GM12878 (cell line): ENCODE data around the gene CHSY3. TPM values are rescaled to one million over a fixed set of nuclear protein-coding genes. Genes with fewer than 3 reads are reported as not detected.

ENCODE experiments used
- ATAC-seq: fragments of 200-7000 bp; cut with Tn5 transposase; 3 replicates; pipeline ENCODE4 v1.9.1; 2020; ENCODE audit warnings: mild to moderate bottlenecking, moderate library complexity
- BruUV-seq: library from RNA; stranded (reverse); fragments of 400-500 nt; replicated peaks from 2 replicates; lab custom pipeline; 2021; lab: Mats Ljungman, UMichigan
- CTCF ChIA-PET: fragments of 300-600 bp; sonication (Branson Sonifier 250); formaldehyde crosslinking; extraction: SDS; loops from one replicate; lab custom pipeline; 2021; ENCODE audit warnings: inconsistent platforms; lab: Yijun Ruan, JAX
- POLR2A ChIA-PET: fragments of 350-600 bp; formaldehyde crosslinking; extraction: SDS; loops from one replicate; lab custom pipeline; 2021; ENCODE audit warnings: inconsistent platforms; lab: Charles Lee
- RAD21 ChIA-PET: fragments of 300-600 bp; sonication (Branson Sonifier 250); formaldehyde crosslinking; loops from one replicate; lab custom pipeline; 2023; ENCODE audit warnings: antibody characterized with exemption; ENCODE audit not compliant: unreplicated experiment; lab: Charles Lee
- SMC1A ChIA-PET: fragments of 300-600 bp; sonication (Branson Sonifier 250); formaldehyde crosslinking; loops from one replicate; lab custom pipeline; 2023; ENCODE audit not compliant: unreplicated experiment, uncharacterized antibody; lab: Charles Lee
- DNase-seq: peaks from one replicate; pipeline ENCODE4 v3.0.0-alpha.2; 2011; ENCODE audit warnings: low read depth, low spot score
- FAIRE-seq: peaks from 3 replicates; lab custom pipeline; 2011; peaks lifted over from hg19 to GRCh38; lab: Jason Lieb, UNC
- H2AFZ ChIP-seq: 2 replicates; pipeline ENCODE4 v1.6.0; 2011; ENCODE audit warnings: low read depth, low read length, control low read depth; ENCODE audit not compliant: control insufficient read depth
- H3K27ac ChIP-seq: 2 replicates; pipeline ENCODE4 v1.5.1; 2011; ENCODE audit warnings: control low read depth; ENCODE audit not compliant: control insufficient read depth, insufficient read depth
- H3K27me3 ChIP-seq, 2 experiments: replicated peaks in 1 of 2; 2 replicates each; pipeline versions ENCODE4 v1.6.0 to v1.6.1; 2011; ENCODE audit warnings: low read length in 1 of 2; ENCODE audit not compliant: control insufficient read depth in 2 of 2, insufficient read depth in 2 of 2
- H3K36me3 ChIP-seq, 2 experiments: 2 replicates each; pipeline ENCODE4 v1.5.1; 2011; ENCODE audit warnings: low read length in 1 of 2; ENCODE audit not compliant: control insufficient read depth in 2 of 2, insufficient read depth in 2 of 2
- H3K4me1 ChIP-seq: 2 replicates; pipeline ENCODE4 v1.6.1; 2011; ENCODE audit warnings: mild to moderate bottlenecking, low read length, moderate library complexity, mixed read lengths; ENCODE audit not compliant: control insufficient read depth, insufficient read depth
- H3K4me2 ChIP-seq: 2 replicates; pipeline ENCODE4 v1.6.0; 2011; ENCODE audit warnings: control low read depth; ENCODE audit not compliant: control insufficient read depth, insufficient read depth
- H3K4me3 ChIP-seq: fragments of 200-600 bp; sonication (generic); 2 replicates; pipeline ENCODE4 v1.5.1; 2016
- H3K79me2 ChIP-seq: 2 replicates; pipeline ENCODE4 v1.6.0; 2011; ENCODE audit warnings: low read length; ENCODE audit not compliant: control insufficient read depth, insufficient read depth
- H3K9ac ChIP-seq: 2 replicates; pipeline ENCODE4 v1.8.0; 2011; ENCODE audit warnings: low read length, control low read depth, mixed read lengths; ENCODE audit not compliant: control insufficient read depth, insufficient read depth
- H3K9me3 ChIP-seq: replicated peaks from 3 replicates; pipeline ENCODE4 v1.5.1; 2011; ENCODE audit warnings: mild to moderate bottlenecking, low read length; ENCODE audit not compliant: control insufficient read depth, insufficient read depth
- H4K20me1 ChIP-seq: 2 replicates; pipeline ENCODE4 v1.6.0; 2011; ENCODE audit not compliant: control insufficient read depth, insufficient read depth
- CBFB ChIP-seq: IDR thresholded peaks from 2 replicates; pipeline ENCODE4 v1.6.1; 2016; ENCODE audit warnings: antibody characterized with exemption, low read depth
- EZH2 ChIP-seq: IDR thresholded peaks from 2 replicates; pipeline ENCODE4 v1.6.1; 2012; ENCODE audit warnings: low read depth, mild to moderate bottlenecking, control low read depth, inconsistent platforms, low read length, borderline replicate concordance; ENCODE audit not compliant: control insufficient read depth
- FOS ChIP-seq: IDR thresholded peaks from 3 replicates; pipeline ENCODE4 v1.6.1; 2011; ENCODE audit warnings: borderline replicate concordance; ENCODE audit not compliant: insufficient read length; ENCODE audit errors: extremely low read depth
- HDGF ChIP-seq: fragments of 450-650 bp; IDR thresholded peaks from 2 replicates; pipeline ENCODE4 v1.6.1; 2016; ENCODE audit warnings: antibody characterized with exemption
- KDM1A ChIP-seq: fragments of 200-600 bp; sonication (generic); IDR thresholded peaks from 2 replicates; pipeline ENCODE4 v1.6.1; 2016; ENCODE audit warnings: borderline replicate concordance
- PKNOX1 ChIP-seq: fragments of 450-650 bp; IDR thresholded peaks from 2 replicates; pipeline ENCODE4 v1.6.1; 2016; ENCODE audit warnings: mild to moderate bottlenecking
- PML ChIP-seq: IDR thresholded peaks from 2 replicates; pipeline ENCODE4 v1.6.1; 2012; ENCODE audit warnings: low read length, inconsistent platforms
- ZNF274 ChIP-seq: IDR thresholded peaks from one replicate; pipeline ENCODE4 v1.8.0; 2011; ENCODE audit not compliant: insufficient read length, insufficient read depth
- WGBS: methylation state at CpG from one replicate; pipeline ENCODE4 v1.1.6; 2016; ENCODE audit warnings: low lambda C conversion rate; ENCODE audit not compliant: insufficient replicate concordance, insufficient coverage; ENCODE audit errors: missing lambda C conversion rate; 5-methylcytosine and 5-hydroxymethylcytosine counted together
- in situ Hi-C: fragments of 300-500 bp; cut with MboI; formaldehyde crosslinking; loops from 9 replicates; pipeline ENCODE4 v1.14.3; 2018; ENCODE audit warnings: mixed read lengths
- intact Hi-C: fragments of 100-400 bp; cut with micrococcal nuclease; formaldehyde crosslinking; loops from one replicate; pipeline ENCODE4 v1.14.2; 2022; ENCODE audit not compliant: unreplicated experiment
- polyA plus RNA-seq, 11 experiments: library from polyadenylated mRNA; depleted of rRNA in 4 of 11; unstranded in 6 of 11; stranded (reverse) in 5 of 11; fragments of >200 nt; fragmentation: Nextera tagmentation in 4 of 11; fragmentation: Illumina TruSeq in 1 of 11; extraction: Ambion mirVana in 4 of 11; extraction: Trizol in 1 of 11; gene quantifications; 1 replicate in 1 of 11; 2 replicates in 10 of 11; pipeline versions ENCODE4 v1.2.1 to v1.2.3, GENCODE V29; 2011 to 2016; ENCODE audit warnings: inconsistent platforms in 2 of 11, missing spikeins in 2 of 11, low read depth in 1 of 11
- total RNA-seq, 4 experiments: library from RNA; depleted of rRNA in 3 of 4; stranded (reverse); fragments of >200 nt in 3 of 4; fragmentation: Illumina TruSeq in 1 of 4; extraction: Trizol in 1 of 4; gene quantifications; 2 replicates each; pipeline versions ENCODE4 v1.2.1 to v1.2.3, GENCODE V29; 2013 to 2021

The CHSY3 gene
- total and polyA plus RNA-seq, 10 of the 15 experiments (the other 5 are each of a cell fraction or from before 2014, with no cell fraction given), result not detected

GRCh38 chr5:129902816-129903215, 1.4 kb upstream of the CHSY3 start (continued):
- TF ChIP-seq ZNF274, result no peak
- no peak for TF ChIP-seq KDM1A
- no peak for TF ChIP-seq PKNOX1

DNA sequence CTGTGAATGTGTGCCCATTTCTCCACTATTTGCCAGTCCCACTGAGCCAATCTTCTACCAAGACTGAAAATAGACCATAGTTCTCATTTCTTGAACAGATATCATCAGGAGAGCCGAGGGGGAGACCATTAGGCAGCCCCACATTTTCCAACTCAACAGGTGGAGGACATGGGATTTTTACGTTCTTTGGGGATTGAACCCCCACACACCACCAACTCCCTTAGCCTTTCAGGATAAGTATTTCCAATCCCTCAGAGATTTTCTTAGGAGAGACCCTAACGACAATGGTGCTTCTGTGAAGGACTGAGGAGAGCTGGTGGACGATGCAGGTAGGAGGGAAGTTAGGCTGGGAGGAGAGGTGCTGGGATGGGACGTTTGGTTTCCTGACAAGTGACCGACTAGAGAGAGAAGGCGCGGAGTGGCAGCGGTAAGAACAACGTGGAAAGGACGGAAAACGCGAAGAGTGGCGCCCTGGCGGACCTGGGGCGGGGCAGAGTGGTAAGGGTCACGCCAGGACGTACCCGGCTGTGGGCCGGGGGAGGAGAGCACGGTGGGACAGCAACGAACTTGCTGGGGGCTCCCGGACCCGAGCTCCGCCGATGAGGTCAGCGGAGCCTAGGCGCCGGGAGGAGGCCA, 681 bp upstream of the CHSY3 start:
- FAIRE-seq, result no peak

More for the DNA sequence above, 681 bp upstream of the CHSY3 start:
- Histone ChIP-seq H3K4me1 (no peaks in the 10 kb centered on the region), H3K27ac (no peak overlapping the region), H4K20me1 (no peaks in the 10 kb centered on the region), H3K27me3 (peaks cover 6 to 10% of the 10 kb centered on the region in 2 experiments), H3K4me2 (peak overlapping the region; percentile 22; the same call in 1 of the 2 replicates), H3K36me3 (no peaks in the 10 kb centered on the region), H3K79me2 (no peaks in the 10 kb centered on the region), H3K4me3 (no peak overlapping the region), H2AFZ (no peak overlapping the region; the same call in 1 of the 2 replicates), H3K9ac (no peak overlapping the region), H3K9me3 (no peaks in the 10 kb centered on the region)
- ChIA-PET CTCF (no interaction called here), POLR2A (no interaction called here), RAD21 (no interaction called here), SMC1A (no interaction called here)
- DNase-seq, result no peak
- no TSS peak for BruUV-seq
- no peak for TF ChIP-seq HDGF
- no peak for TF ChIP-seq FOS
- TF ChIP-seq EZH2, result 0 out of 2 replicates have a peak, but pooled peaks have one; percentile 51
- no peak for TF ChIP-seq PML
- no peak for TF ChIP-seq CBFB
- ATAC-seq, result no peak
- 61% methylated on average over 23 of the region's 29 CpGs for WGBS
- intact Hi-C loops, result loop anchor here (10.0 kb wide), 1 partner anchor 251 kb away; no protein-coding TSS in a partner anchor
- in situ Hi-C loops, result no loop called here
